Measurements from ENCODE around the gene GATA2.

Gene GATA2

GRCh38 chr3:128469556-128469955 lies 23.4 kb downstream of the GATA2 start:
- ATAC-seq = no peak

DNA sequence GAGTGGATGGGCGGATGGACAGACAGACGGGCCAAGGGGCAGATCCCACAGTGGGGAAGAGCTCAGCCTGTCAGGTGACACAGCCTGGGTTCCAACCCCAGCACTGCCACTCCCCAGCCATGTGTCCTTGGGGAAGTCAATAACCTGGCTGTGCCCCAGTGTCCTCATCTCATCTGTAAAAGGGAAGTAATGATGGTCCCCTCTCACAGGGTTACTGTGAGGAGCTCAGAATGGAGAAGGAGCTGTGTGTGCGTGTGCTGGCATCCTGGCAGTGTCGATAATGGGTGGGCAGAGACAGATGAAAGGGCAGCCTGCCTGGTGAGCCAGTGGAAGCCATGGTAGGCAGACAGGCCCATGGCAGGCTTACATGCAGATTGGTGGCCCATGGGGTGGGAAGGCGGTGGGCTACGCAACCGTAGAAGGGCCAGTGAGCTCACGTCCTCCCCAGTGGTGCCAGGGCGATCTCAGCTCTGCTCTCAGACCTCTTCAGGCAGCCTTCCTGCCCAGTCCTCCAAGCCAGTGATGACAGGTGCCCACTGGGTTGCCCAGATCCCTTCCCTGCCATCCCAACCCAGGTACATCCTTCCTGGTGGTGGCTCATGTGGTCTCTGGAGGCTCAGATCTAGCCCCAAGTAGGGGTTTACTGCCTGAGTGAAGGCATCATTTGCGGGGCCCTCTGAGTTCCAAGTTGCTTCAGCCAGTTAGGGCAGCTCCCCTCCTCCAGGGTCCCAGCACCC lies 24.0 kb downstream of the GATA2 start:
- TF ChIP-seq, protein P1, sequence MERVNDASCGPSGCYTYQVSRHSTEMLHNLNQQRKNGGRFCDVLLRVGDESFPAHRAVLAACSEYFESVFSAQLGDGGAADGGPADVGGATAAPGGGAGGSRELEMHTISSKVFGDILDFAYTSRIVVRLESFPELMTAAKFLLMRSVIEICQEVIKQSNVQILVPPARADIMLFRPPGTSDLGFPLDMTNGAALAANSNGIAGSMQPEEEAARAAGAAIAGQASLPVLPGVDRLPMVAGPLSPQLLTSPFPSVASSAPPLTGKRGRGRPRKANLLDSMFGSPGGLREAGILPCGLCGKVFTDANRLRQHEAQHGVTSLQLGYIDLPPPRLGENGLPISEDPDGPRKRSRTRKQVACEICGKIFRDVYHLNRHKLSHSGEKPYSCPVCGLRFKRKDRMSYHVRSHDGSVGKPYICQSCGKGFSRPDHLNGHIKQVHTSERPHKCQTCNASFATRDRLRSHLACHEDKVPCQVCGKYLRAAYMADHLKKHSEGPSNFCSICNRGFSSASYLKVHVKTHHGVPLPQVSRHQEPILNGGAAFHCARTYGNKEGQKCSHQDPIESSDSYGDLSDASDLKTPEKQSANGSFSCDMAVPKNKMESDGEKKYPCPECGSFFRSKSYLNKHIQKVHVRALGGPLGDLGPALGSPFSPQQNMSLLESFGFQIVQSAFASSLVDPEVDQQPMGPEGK (CRISPR knock-in tag; IDR thresholded peaks at IDR 0.05; ENCODE audit: borderline replicate concordance) = no peak
- TF ChIP-seq TOX (CRISPR knock-in tag; IDR thresholded peaks at IDR 0.05; ENCODE audit: borderline replicate concordance) (no peak), ZNF8 (CRISPR knock-in tag; IDR thresholded peaks at IDR 0.05) (no peak)
- TF ChIP-seq, protein P2, sequence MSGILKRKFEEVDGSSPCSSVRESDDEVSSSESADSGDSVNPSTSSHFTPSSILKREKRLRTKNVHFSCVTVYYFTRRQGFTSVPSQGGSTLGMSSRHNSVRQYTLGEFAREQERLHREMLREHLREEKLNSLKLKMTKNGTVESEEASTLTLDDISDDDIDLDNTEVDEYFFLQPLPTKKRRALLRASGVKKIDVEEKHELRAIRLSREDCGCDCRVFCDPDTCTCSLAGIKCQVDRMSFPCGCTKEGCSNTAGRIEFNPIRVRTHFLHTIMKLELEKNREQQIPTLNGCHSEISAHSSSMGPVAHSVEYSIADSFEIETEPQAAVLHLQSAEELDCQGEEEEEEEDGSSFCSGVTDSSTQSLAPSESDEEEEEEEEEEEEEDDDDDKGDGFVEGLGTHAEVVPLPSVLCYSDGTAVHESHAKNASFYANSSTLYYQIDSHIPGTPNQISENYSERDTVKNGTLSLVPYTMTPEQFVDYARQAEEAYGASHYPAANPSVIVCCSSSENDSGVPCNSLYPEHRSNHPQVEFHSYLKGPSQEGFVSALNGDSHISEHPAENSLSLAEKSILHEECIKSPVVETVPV (CRISPR knock-in tag; IDR thresholded peaks at IDR 0.05) = no peak
- ATAC-seq = peak; percentile 29; the same call in 2 of the 3 replicates

More at GRCh38 chr3:128469556-128469955, 23.4 kb downstream of the GATA2 start:
- TF ChIP-seq ISL1 (CRISPR knock-in tag; IDR thresholded peaks at IDR 0.05) = no peak
- no peak for TF ChIP-seq ARNTL (CRISPR knock-in tag; IDR thresholded peaks at IDR 0.05; ENCODE audit: borderline replicate concordance, low read depth)
- no peak for TF ChIP-seq TOX (CRISPR knock-in tag; IDR thresholded peaks at IDR 0.05; ENCODE audit: borderline replicate concordance)
- no peak for TF ChIP-seq CSDC2 (CRISPR knock-in tag; IDR thresholded peaks at IDR 0.05)
- TF ChIP-seq, protein P2 (CRISPR knock-in tag; IDR thresholded peaks at IDR 0.05) = no peak
- no peak for TF ChIP-seq ESRRG (CRISPR knock-in tag; IDR thresholded peaks at IDR 0.05)
- TF ChIP-seq ZNF70 (CRISPR knock-in tag; IDR thresholded peaks at IDR 0.05) = no peak
- TF ChIP-seq, protein P3, sequence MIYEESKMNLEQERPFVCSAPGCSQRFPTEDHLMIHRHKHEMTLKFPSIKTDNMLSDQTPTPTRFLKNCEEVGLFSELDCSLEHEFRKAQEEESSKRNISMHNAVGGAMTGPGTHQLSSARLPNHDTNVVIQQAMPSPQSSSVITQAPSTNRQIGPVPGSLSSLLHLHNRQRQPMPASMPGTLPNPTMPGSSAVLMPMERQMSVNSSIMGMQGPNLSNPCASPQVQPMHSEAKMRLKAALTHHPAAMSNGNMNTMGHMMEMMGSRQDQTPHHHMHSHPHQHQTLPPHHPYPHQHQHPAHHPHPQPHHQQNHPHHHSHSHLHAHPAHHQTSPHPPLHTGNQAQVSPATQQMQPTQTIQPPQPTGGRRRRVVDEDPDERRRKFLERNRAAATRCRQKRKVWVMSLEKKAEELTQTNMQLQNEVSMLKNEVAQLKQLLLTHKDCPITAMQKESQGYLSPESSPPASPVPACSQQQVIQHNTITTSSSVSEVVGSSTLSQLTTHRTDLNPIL (CRISPR knock-in tag; IDR thresholded peaks at IDR 0.05; ENCODE audit: low read depth) = no peak
- TF ChIP-seq ZNF565 (CRISPR knock-in tag; conservative IDR thresholded peaks at IDR 0.05; ENCODE audit: low read depth) = no peak

- TF ChIP-seq GLIS3 (CRISPR knock-in tag; IDR thresholded peaks at IDR 0.05) (0 out of 2 replicates have a peak, but pooled peaks have one; percentile 27), ZNF8 (CRISPR knock-in tag; IDR thresholded peaks at IDR 0.05) (no peak; the same call in 1 of the 2 replicates), ISL1 (CRISPR knock-in tag; IDR thresholded peaks at IDR 0.05) (peak; percentile 25; the same call in 1 of the 2 replicates), RARB (CRISPR knock-in tag; IDR thresholded peaks at IDR 0.05) (no peak), TCF4 (CRISPR knock-in tag; IDR thresholded peaks at IDR 0.05; ENCODE audit: borderline replicate concordance) (peak; percentile 98)
- TF ChIP-seq, protein P4, sequence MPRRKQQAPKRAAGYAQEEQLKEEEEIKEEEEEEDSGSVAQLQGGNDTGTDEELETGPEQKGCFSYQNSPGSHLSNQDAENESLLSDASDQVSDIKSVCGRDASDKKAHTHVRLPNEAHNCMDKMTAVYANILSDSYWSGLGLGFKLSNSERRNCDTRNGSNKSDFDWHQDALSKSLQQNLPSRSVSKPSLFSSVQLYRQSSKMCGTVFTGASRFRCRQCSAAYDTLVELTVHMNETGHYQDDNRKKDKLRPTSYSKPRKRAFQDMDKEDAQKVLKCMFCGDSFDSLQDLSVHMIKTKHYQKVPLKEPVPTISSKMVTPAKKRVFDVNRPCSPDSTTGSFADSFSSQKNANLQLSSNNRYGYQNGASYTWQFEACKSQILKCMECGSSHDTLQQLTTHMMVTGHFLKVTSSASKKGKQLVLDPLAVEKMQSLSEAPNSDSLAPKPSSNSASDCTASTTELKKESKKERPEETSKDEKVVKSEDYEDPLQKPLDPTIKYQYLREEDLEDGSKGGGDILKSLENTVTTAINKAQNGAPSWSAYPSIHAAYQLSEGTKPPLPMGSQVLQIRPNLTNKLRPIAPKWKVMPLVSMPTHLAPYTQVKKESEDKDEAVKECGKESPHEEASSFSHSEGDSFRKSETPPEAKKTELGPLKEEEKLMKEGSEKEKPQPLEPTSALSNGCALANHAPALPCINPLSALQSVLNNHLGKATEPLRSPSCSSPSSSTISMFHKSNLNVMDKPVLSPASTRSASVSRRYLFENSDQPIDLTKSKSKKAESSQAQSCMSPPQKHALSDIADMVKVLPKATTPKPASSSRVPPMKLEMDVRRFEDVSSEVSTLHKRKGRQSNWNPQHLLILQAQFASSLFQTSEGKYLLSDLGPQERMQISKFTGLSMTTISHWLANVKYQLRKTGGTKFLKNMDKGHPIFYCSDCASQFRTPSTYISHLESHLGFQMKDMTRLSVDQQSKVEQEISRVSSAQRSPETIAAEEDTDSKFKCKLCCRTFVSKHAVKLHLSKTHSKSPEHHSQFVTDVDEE (CRISPR knock-in tag; IDR thresholded peaks at IDR 0.05) = peak; percentile 91; the same call in 1 of the 2 replicates
- TF ChIP-seq, protein P2 (CRISPR knock-in tag; IDR thresholded peaks at IDR 0.05) = peak; percentile 75; the same call in 1 of the 2 replicates
- ATAC-seq = peak; percentile 34; the same call in 1 of the 3 replicates
Measured at GRCh38 chr3:128468285-128468790, 24.7 kb downstream of the GATA2 start.

All from SK-N-SH treated with all-trans-retinoic acid at 6 μM for 48 hours (cell line).